Activated CD4-positive, alpha-beta T cell treated with anti-CD3 and anti-CD28 coated beads for 4 hours (primary cell): Measurements from ENCODE around the gene SUSD3.
A peak's percentile ranks its signal among the peaks of the same experiment; 100 is the strongest.
"Not testable (repeated sequence)": the region's sequence is repeated elsewhere in the genome, so short reads cannot be mapped to it uniquely, and the experiment has no call there.

Experiments used
- DNase-seq, 2 donors: peaks; one replicate each; pipeline ENCODE4 v3.0.0-alpha.2; 2020

The SUSD3 gene

GRCh38 chr9:93094658-93095204, 36.2 kb downstream of the SUSD3 start:
- no peak for DNase-seq

GRCh38 chr9:93095205-93096130, 37.0 kb downstream of the SUSD3 start:
- DNase-seq: peak; percentile 100

- DNase-seq: peak; percentile 45
Observed at GRCh38 chr9:93096131-93096802, 37.8 kb downstream of the SUSD3 start, which contains the start of gene CARD19. Gene CARD19, plus strand, starts transcription at chr9:93096217. Its CDS starts 129 bp downstream, at chr9:93096346.

DNA sequence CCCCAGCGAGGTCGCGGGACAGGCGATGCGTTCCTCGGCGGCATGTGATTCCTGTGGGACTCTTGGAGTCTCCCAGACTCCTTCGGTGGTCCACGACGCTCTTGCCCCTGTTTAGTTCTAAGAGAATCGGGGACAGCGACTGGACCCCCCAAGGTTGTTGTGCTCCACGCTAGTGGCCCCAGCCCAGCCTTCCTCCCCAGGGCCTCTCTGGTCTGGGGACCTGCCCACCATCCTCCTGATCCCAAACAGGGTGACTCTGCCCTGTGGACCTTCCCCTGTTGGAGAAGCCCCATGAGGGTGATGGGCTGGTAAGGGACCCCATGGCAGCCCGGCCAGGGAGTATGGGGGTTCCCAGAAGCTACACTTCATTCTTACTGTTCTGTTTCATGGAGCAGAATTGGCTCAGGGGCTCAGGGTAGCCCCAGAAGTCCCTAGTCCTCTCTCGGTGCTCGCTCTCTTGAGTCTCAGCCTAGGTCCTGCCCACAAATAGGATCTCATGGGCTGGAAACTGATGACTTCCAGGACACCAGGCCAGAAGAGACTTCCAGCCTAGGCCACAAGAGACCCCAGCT, 38.4 kb downstream of the SUSD3 start:
- no peak for DNase-seq

DNA sequence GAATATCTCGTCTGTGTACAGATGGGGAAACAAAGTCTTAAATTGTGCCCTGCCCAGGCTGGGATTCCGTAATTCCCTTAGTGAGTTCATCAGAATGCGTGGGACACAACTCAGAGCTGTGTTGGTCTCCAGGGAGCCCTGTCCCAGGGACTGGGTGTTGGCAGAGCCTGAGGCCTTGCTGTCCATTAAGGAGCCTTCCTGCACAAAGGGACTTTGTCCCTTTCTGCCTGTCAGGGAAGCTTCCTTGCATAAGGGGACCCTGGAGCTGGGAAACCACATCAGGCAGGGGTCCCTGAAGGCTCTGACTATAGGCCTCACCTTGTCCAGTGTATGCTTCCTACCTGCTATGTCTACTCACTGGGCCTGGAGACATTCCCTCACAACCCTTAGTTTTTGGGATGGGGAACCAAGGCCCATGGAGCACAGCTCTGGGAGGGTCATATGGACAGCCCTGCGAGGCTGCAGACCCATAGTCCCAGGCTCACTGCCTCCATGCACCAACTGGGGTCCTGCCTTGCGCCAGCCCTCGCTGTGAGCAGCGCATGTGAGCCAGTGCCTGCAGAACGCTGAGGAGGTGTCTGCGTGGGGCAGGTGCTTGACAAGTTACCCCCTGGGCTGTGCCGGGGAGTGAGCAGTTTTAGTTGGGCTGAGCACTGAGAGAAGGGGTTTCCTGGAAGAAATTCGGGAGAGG, 39.2 kb downstream of the SUSD3 start:
- DNase-seq: no peak

GRCh38 chr9:93098236-93098946, 39.9 kb downstream of the SUSD3 start:
- peak; percentile 56 to 59 for DNase-seq

- DNase-seq: no peak
Observed at GRCh38 chr9:93099551-93100275, 41.2 kb downstream of the SUSD3 start.

DNA sequence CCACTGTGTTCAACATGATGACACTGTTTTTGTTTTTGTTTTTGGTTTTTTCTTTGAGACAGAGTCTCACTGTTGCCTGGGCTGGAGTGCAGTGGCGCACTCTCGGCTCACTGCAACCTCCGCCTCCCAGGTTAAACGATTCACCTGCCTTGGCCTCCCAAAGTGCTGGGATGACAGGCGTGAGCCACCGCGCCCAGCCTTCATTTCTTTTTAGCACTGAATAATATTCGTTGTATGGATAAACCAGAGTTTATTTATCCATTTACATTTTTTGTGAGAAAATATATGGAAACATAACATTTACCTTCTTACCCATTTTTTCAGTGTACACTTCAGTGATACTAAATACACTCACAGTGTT, 41.8 kb downstream of the SUSD3 start:
- DNase-seq: no peak

DNA sequence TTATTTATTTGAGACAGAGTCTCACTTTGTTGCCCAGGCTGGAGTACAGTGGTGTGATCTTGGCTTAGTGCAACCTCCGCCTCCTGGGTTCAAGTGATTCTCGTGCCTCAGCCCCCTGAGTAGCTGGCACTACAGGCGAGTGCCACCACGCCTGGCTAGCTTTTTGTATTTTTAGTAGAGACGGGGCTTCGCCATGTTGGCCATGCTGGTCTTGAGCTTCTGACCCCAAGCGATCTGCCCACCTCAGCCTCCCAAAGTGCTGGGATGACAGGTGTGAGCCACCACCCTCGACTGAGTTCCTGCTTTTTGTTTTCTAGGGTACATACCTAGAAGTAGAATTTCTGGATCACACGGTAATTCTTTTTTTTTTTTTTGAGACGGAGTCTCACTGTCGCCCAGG, 42.6 kb downstream of the SUSD3 start:
- not testable (repeated sequence) for DNase-seq

GRCh38 chr9:93105620-93106019, 47.1 kb downstream of the SUSD3 start:
- DNase-seq: no peak

- no peak for DNase-seq
Observed at GRCh38 chr9:93107151-93107824, 48.8 kb downstream of the SUSD3 start.

GRCh38 chr9:93107825-93108161, 49.3 kb downstream of the SUSD3 start:
- no peak for DNase-seq

- DNase-seq: peak; percentile 44 to 53
Observed at GRCh38 chr9:93108291-93109041, 50.0 kb downstream of the SUSD3 start.

GRCh38 chr9:93110311-93110855, 51.9 kb downstream of the SUSD3 start:
- no peak for DNase-seq

DNA sequence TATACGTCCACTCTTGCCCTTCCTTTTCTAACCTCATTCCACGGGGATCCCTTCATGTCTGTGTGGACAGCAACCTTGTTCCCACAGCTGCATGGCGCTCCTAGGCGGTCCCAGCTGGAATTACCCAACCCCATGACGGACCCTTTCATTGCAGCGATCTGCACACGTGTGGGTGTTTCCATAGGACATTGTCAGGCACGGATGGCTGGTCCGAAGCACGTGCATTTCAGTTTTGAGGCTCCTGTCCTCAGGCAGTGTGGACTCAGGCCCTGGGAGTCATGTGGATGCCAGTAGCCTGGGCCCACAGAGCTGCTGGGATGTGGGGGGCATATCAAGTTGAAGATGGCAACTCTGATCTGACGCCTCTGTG, 52.5 kb downstream of the SUSD3 start:
- no peak for DNase-seq

DNA sequence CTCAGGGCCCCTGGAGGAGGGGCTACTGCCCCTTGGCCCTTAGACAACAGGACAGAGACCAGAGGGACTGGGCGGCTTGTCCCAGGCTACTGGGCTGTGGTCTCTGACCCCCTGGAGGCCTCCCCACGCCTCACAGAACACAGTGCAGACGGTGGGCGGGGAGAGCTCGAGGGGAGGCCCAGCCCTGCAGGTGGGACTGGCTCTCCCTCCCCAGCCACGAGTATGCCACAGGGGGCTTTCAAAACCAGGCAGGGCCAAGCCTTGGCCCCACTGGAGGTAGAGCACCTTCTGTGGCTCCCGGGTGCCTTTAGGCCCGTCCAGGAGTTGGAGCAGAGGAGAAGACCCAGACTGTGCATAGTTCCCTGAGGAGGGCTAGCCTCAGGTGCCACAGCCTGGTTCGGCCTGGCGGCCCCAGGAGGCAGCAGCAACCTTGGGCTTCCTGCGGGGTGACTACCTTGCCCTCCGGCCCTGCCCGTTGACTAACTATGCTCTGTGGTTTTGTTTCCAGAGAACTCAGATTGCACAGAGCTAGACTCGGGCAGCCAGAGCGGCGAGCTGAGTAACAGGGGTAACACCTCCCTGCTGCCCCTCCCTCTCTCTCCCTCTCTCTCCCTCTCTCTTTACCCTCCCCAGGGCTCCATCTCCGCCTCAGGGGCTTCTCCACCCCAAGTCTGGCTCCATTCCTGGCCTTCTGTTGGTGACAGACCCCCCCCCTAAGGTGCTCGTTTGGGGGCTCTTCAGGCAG, 53.0 kb downstream of the SUSD3 start:
- no peak for DNase-seq

- DNase-seq: no peak
Observed at GRCh38 chr9:93112116-93112863, 53.8 kb downstream of the SUSD3 start.

GRCh38 chr9:93112864-93113389, 54.4 kb downstream of the SUSD3 start:
- DNase-seq: no peak
